ENCODE data around the gene OBSCN. TPM values are rescaled to one million over a fixed set of nuclear protein-coding genes. Genes with fewer than 3 reads are reported as not detected.

The OBSCN gene
- total RNA-seq, 1 donor from 2014 or later, result 5.1 TPM

DNA sequence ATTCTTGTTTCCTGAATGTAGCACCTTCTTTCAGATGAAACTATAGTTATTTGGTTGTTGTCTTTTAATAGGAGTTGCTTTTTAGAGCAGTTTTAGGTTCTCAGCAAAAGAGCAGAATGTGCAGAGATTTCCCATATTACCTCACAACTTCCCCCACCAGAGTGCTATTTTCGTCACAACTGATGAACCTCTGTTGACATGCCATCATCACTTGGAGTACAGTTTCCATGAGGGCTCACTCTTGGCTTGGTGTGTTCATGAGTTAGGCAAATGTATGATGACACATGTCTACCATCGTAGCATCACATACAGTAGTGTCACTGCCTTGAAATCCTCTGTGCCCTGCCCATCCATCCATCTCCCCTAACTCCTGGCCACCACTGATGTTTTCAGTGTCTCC lies 38.5 kb upstream of the OBSCN start:
- Mint-ChIP-seq H3K27ac (no peak overlapping the region), H3K36me3 (peaks cover 6% of the 10 kb centered on the region), H3K27me3 (ENCODE audit: insufficient read depth, low read depth) (peaks cover 3% of the 10 kb centered on the region), H3K4me1 (peaks cover 13% of the 10 kb centered on the region), H3K9me3 (no peaks in the 10 kb centered on the region), H3K4me3 (no peak overlapping the region)
- TF ChIP-seq CTCF (IDR thresholded peaks at IDR 0.05), result no peak
- TF ChIP-seq EZH2 (IDR thresholded peaks at IDR 0.05), result no peak
- TF ChIP-seq EZH2phosphoT487 (IDR thresholded peaks at IDR 0.05), result no peak
- Histone ChIP-seq H3K9me3 (ENCODE audit: low read depth) (no peaks in the 10 kb centered on the region), H3K4me2 (no peak overlapping the region), H3K79me2 (ENCODE audit: low read depth) (peaks cover 27% of the 10 kb centered on the region), H3K4me1 (peaks cover 4% of the 10 kb centered on the region), H3K4me3 (no peak overlapping the region), H3K9ac (no peak overlapping the region), H3K27ac (no peak overlapping the region), H3K27me3 (no peaks in the 10 kb centered on the region), H4K20me1 (ENCODE audit: low read depth) (peaks cover 18% of the 10 kb centered on the region), H3K36me3 (no peaks in the 10 kb centered on the region), H3F3A (ENCODE audit: low read depth) (no peaks in the 10 kb centered on the region), H2AFZ (replicated peaks) (no peak overlapping the region)
- DNase-seq (ENCODE audit: low spot score), result no peak

DNA sequence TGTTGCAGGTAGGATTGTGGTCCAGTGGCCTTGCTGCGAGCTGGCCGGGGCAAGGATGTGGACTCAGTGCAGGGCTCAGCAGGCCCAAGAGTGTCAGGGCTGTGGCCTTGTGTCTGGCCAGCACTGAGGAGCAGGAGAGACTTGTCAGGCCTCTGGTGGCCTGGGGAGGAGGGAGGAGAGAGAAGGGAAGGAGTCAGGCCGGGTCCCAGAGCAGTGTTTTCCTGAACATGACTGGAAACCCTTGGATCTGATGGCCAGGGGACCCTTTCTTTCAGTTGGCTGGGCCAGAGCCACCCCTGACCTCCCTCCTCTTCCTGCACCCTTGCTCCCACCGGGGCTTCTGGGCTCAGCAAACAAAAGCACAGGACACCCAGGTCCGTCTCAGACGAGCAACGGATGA lies 37.2 kb upstream of the OBSCN start:
- Mint-ChIP-seq H3K36me3 (peaks cover 6% of the 10 kb centered on the region), H3K9me3 (no peaks in the 10 kb centered on the region), H3K4me1 (peaks cover 8% of the 10 kb centered on the region), H3K27me3 (ENCODE audit: insufficient read depth, low read depth) (no peaks in the 10 kb centered on the region), H3K27ac (peak overlapping the region; percentile 64), H3K4me3 (no peak overlapping the region)
- Histone ChIP-seq H4K20me1 (ENCODE audit: low read depth) (peaks cover 22% of the 10 kb centered on the region), H3K4me3 (no peak overlapping the region), H3F3A (ENCODE audit: low read depth) (no peaks in the 10 kb centered on the region), H3K4me1 (peaks cover 4% of the 10 kb centered on the region), H3K27me3 (no peaks in the 10 kb centered on the region), H3K79me2 (ENCODE audit: low read depth) (peaks cover 34% of the 10 kb centered on the region), H3K27ac (no peak overlapping the region), H3K36me3 (no peaks in the 10 kb centered on the region), H3K9ac (peak overlapping the region; percentile 20), H3K4me2 (no peak overlapping the region), H2AFZ (replicated peaks) (no peak overlapping the region), H3K9me3 (ENCODE audit: low read depth) (no peaks in the 10 kb centered on the region)
- no peak for TF ChIP-seq EZH2phosphoT487 (IDR thresholded peaks at IDR 0.05)
- no peak for TF ChIP-seq EZH2 (IDR thresholded peaks at IDR 0.05)
- no peak for TF ChIP-seq CTCF (IDR thresholded peaks at IDR 0.05)
- DNase-seq (ENCODE audit: low spot score), result no peak

DNA sequence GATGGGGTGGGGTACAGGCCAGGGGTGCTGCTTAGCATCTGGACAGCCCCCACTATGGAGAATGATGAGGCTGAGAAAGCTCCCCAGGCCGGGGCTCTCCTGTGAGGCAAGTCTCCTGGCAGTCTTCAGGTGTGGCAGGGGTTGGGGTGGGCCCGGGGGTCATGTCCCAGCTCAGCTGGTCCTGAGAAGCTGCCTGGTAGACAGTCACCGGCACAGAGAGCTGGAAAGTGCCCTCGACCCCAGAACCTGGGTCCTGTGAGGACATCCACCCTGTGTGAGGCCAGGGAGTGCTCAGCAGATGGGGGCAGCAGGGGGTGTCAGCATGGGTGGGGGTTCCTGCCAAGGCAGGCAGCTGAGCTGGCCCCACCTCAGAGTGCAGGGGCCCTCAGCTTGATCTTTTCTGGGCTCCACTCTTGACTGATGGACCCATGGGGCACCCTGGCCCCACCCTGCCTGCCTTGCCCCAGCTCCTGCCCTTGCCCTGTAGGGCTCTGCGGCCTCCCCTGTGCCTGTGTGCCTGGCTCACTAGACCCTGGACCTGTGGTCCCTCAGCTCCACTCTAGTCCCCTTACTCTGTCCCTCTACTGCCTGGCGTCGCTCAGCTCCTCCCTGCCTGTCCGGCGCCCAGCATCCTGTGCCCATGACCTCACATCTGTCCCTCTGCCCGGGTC lies 36.5 kb upstream of the OBSCN start:
- DNase-seq (ENCODE audit: low spot score), result no peak
- Histone ChIP-seq H3K4me1 (peaks cover 4% of the 10 kb centered on the region), H3K4me3 (no peak overlapping the region), H3F3A (ENCODE audit: low read depth) (no peaks in the 10 kb centered on the region), H3K27me3 (no peaks in the 10 kb centered on the region), H3K36me3 (no peaks in the 10 kb centered on the region), H3K27ac (no peak overlapping the region), H3K9ac (no peak overlapping the region), H4K20me1 (ENCODE audit: low read depth) (peaks cover 22% of the 10 kb centered on the region), H3K9me3 (ENCODE audit: low read depth) (no peaks in the 10 kb centered on the region), H3K79me2 (ENCODE audit: low read depth) (peaks cover 32% of the 10 kb centered on the region), H2AFZ (replicated peaks) (no peak overlapping the region), H3K4me2 (no peak overlapping the region)
- Mint-ChIP-seq H3K36me3 (peaks cover 6% of the 10 kb centered on the region), H3K27ac (no peak overlapping the region), H3K4me3 (no peak overlapping the region), H3K27me3 (ENCODE audit: insufficient read depth, low read depth) (no peaks in the 10 kb centered on the region), H3K9me3 (no peaks in the 10 kb centered on the region), H3K4me1 (peaks cover 8% of the 10 kb centered on the region)
- no peak for TF ChIP-seq CTCF (IDR thresholded peaks at IDR 0.05)
- no peak for TF ChIP-seq EZH2 (IDR thresholded peaks at IDR 0.05)
- TF ChIP-seq EZH2phosphoT487 (IDR thresholded peaks at IDR 0.05), result no peak
